ENCODE measurements around the gene CACNA1E.
A peak's percentile ranks its signal among the peaks of the same experiment; 100 is the strongest.

Gene CACNA1E

DNA sequence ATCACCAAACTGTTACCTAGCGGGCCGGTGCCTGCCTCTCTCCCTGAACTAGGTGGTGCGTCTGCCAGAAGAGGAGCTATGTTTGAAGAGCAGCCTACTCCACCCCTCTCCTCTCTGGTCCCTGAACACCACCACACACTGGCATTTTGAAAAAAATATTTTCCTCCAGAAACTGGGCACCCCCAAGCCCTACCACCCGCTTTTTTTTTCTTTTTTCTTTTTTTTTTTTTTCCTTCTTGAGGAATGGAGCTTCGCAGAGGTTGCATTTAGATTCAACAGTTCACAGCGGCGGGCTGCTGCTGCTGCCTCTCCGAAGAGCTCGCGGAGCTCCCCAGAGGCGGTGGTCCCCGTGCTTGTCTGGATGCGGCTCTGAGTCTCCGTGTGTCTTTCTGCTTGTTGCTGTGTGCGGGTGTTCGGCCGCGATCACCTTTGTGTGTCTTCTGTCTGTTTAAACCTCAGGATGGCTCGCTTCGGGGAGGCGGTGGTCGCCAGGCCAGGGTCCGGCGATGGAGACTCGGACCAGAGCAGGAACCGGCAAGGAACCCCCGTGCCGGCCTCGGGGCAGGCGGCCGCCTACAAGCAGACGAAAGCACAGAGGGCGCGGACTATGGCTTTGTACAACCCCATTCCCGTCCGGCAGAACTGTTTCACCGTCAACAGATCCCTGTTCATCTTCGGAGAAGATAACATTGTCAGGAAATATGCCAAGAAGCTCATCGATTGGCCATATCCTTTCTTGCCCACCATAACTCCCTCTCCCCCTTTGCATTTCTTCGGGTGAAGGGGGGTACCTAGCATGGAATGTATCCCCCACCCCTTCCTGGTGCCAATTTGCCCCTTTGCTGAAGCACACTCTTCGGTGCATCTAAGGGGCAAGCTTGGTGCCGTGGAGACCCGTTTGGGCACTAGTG, at the start of gene CACNA1E:
Gene CACNA1E (plus strand): TSS at position 233 of the 911 bp plus-strand sequence. CDS start 228 bp downstream, at position 461.
- peak; percentile 16 for DNase-seq (ENCODE audit: low read depth, low spot score)

DNA sequence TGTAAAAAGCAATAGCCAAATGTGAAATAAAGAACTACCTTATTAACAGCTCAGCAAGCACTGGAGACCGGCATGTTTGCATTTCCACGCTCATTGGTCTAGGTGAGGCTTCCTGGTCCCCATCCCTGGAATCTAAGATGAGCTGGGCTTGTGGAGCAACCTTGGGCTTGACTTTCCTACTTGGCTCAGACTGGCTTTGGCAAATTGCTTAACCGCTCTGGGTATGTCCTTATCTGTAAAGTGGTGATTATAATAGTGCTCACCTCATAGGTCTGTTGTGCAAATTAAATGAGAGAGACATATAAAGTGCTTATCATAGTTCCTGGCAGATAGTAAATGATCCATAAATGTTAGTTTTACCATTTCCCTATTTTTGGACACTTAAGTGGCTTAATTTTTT, 49.4 kb upstream of the CACNA1E start:
- no peak for DNase-seq (ENCODE audit: low read depth, low spot score)

DNA sequence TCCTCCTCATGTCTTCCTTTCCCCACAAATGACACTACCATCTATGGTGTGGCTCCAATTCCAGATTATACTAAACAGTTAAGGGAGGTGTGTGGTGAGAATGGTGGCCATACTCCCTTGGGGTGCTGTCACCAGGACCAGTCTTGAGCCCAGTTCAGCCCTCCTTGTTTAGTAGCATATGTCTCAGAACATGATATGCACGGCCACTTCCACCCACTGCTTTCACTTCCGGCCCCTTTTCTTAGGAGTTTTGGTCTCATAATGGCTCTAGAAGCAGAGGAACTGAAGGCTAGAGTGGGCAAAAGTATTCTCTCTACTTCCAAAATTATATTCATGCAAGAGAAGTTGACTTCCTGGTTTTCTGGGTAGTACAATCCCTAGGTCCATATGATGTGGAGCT, 45.3 kb upstream of the CACNA1E start:
- DNase-seq (ENCODE audit: low read depth, low spot score): no peak

DNA sequence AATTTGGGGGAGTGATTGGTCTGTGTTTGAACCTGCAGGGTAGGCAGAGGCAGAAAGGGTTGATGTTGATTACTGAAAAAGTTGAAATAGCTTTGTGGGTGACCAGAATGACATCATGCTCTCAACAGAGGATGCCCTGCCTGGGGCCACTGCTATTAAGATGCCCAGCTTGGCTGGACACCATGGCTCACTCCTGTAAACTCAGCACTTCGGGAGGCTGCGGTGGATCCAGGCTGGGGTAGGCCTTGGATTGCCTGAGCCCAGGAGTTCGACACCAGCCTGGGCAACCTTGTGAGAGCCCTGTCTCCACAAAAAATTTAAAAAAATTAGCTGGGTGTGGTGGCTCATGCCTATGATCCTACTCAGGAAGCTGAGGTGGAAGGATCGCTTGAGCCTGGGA, 42.8 kb upstream of the CACNA1E start:
- DNase-seq (ENCODE audit: low read depth, low spot score): no peak

DNA sequence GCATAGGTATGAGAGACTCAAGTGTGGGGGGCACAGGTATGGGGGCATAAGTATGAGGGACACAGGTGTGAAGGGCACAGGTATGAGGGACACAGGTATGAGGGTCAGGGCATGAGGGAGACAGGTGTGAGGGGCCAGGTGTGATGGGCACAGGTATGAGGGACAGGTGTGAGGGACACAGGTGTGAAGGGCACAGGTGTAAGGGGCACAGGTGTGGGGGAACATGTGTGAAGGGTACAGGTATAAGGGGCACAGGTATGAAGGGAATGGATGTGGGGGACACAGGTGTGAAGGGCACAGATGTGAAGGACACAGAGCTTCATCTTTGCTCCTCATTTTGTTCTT, 41.2 kb upstream of the CACNA1E start:
- no peak for DNase-seq (ENCODE audit: low read depth, low spot score)

DNA sequence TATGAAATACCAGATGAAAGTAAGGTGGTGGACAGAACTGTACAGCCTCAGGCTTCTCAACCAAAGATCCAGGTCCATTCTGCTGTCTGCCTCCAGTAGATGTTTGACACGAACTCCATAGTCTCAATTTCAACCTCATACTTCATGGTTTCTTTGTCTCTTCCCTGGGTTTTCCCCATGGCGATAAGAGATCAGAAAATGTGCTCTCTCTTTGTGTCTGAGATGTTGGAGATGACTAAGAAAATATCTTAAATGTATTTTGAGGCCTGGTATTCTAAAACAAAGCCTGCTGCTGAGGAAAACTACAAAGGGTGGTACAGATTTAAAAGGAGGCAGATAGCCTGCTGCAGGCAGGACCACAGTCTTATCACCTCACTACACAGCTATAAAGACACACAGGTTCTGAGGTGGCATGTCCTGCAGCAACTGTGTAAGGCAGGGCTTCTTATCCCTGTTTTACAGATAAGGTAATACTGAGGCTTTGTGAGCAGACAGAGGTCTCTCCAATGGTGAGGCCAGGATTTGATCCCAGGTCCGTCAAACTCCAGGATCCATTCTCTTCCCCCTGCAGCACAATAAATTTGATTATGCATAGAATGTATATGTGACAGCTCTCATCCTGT, 40.0 kb upstream of the CACNA1E start:
- no peak for DNase-seq (ENCODE audit: low read depth, low spot score)

DNA sequence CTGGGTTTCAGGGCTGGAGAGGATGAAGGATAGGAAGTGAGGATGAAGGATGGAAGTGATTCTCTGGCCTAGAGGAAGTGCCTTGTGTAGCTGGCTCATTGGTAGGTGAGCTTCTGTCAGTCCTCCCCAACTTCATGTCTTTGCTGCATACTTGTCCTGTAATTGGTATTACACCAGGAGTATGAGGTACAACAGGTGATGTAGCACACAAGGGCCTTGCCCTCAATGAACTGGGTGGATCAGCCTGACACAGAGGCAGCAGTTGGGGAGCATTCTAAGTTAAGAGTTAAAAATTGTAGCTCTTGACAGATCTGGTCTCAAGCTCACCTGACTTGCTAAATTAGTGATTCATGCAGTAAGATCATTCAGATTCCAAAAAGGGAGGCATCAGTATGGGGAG, 37.9 kb upstream of the CACNA1E start:
- DNase-seq (ENCODE audit: low read depth, low spot score): no peak

DNA sequence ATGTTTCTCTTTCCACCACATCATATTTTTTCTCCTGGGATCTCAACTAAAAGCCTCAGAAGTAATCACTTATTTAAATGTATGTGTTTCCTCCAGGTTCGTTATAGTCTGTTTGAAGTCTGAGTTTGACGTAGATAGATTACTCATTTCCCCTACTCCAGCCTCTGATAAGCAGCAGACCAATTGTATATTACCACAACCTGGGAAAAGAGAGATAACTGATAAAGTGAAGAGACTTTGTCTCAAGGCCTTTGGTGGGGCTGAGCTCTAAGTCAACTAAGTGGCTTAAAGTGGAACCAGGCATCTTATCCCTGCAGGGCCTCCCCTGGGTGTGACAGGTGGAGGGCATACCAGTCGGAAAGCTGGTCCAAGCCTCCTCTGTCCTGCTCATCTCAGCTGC, 34.9 kb upstream of the CACNA1E start:
- no peak for DNase-seq (ENCODE audit: low read depth, low spot score)

DNA sequence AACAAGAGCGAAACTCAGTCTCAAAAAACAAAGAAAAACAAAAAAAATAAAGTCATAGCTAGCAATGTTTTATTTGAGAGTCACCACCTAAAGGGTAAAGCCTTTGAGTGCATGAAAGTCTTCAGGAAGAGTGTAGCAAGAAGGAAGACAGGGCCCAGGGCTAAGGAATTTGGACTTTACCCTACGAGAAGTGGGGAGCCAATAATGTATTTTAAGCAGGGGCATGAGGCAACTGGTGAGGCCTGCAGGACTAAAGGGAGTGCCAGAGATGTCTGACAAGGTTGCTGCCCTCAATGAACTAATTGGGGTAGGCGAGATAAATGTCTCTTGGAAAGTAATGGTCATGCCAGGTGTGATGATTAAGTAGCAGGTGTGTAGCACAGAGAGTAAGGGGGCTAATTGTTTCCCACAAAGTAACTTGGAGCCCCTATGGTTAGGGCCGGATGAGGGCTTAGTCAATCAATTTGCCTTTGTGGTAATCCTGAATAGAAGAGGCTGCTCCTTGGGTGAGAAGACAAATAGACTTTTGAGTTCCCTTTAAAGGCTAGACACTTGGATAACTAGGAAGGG, 31.6 kb upstream of the CACNA1E start:
- DNase-seq (ENCODE audit: low read depth, low spot score): no peak

DNA sequence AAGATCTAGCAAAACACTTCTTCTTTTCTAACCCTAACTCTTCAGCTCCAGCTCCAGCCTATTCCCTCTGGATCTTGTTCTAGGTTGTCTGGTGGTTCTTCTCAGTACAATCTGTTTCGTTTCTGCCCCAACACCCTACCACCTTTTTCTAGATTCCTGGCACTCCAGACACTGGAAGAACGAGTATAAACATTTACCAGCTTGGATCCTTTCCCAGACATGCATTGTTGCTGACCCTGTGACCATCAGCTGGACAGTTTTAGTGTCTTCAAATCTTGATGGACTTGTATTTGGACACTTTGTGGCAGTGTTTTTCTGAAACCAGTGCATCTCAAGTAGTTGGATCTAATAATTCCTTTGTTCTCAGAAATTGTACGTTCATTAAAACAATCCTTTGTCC, 30.6 kb upstream of the CACNA1E start:
- DNase-seq (ENCODE audit: low read depth, low spot score): no peak

DNA sequence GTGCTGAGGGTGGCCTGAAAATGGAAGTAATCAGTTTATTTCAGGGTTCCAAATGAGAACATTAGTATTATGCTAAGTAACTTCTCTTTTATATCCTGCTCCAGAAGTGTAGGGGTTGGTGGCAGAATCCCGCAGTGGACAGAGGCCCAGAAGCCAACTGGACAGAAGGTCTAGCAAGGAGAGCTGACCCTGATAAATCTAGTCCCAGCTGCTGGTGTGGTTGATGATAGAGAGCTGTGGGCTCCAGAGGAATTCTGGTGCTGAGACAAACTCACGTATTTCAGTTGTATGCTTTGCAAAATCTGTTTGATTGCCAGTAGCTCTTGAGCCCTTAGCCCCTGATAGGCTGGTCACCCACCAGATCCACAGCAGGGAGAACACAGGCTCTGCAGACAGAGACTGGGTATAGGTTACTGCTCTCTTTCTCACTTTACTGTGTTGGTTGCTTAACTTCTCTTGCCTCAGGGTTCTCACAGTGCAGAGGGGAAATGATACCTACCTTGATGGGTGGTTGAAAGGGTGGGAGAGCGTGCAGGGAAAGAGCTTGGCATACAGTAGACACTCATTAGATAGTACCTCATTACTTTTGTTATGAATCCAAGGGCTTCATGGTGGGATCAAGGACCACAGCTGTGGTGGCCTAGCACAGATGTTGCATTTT, 29.6 kb upstream of the CACNA1E start:
- no peak for DNase-seq (ENCODE audit: low read depth, low spot score)

DNA sequence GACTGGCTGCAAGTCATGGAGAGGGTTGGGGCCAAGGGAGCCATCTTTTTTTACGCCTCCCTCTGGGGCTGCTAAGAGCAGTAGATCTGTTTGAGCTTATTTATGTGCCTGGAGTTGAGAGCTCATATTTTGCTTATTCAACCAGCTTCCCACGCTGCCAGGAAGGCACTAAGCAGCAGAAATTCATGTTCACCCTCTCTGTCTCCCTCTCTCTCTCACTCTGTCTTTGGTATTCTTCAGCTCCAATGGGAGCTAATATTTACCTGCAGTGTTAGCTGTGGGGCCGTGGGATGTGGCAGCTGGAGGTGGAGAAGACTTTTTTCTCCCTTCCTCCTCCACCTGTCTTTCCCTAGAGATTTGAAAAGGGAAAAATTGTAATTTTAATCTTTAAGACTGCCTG, 26.8 kb upstream of the CACNA1E start:
- no peak for DNase-seq (ENCODE audit: low read depth, low spot score)

DNA sequence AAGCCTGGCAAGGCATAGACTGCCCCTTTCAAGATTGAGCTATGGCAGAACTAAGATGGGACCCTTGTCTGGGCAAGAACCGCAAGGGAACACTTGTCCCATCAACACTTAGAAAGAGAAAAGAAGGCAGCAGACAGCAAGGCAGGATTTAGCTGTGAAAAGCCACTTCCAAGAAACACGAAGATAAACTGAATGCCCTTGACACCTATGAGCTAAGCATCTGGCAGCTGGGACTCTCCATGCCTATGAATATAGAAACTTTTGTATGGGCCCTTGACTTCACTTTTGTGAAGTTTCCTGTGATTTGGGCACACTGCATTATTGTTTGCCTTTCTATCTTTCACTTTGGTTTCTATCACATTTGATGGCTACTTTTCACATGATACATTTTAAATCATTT, 24.9 kb upstream of the CACNA1E start:
- DNase-seq (ENCODE audit: low read depth, low spot score): no peak

DNA sequence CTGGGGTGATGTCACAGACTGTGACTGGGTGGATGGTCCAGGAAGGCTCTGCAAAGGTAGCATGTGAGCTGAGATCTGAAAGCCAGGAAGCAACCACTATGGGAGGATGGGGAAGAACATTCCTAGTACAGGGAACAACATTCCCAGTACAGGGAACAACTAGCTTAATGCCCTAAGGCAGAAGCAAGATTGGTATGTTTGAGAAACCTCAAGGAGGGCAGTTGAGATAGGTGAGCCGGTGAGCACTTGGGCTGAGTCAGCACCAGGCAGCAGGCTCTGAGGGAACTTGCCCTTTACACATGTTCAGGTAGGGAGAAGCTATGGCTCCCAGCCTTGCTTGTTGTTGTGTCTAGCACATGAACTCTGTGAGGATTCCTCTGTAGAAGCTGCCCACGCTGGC, 24.2 kb upstream of the CACNA1E start:
- no peak for DNase-seq (ENCODE audit: low read depth, low spot score)

DNA sequence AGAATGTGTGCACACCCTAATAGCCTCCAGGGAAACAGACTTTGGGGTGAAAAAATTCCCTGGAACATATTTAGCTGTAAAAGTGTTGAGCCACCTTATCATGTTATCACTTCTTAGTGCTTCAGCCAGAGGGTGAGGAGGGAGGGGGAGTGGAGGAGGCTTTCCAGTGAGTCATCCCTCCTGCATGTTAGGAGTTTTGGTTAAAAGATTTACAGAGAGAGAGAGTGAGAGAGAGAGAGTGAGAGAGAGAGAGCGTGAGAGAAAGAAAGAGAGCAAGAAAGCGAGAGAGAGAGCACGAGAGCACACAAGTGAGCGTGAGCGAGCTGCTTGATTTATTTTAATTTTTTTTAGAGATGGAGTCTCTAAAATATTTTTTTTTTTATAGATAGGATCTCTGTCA, 13.5 kb upstream of the CACNA1E start:
- DNase-seq (ENCODE audit: low read depth, low spot score): peak; percentile 30

DNA sequence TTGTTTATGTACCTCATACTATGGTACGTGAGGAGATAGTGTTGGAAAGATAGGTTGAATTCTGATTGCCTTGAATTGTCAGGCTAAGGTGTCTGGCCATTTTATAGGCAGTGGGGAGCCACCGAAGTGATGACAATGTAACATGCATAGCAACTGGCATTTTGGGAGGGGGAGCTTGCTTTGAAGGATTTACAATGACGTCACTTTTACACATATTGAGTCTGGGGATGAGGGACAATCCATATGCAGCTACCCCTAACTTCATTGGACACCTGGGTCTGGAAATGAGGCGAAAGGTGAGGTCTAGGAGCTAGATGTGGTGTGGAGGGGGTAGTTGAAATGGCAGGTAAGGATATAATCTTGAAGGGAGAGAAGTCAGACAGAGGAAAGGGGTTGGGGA, 7.7 kb upstream of the CACNA1E start:
- DNase-seq (ENCODE audit: low read depth, low spot score): no peak

DNA sequence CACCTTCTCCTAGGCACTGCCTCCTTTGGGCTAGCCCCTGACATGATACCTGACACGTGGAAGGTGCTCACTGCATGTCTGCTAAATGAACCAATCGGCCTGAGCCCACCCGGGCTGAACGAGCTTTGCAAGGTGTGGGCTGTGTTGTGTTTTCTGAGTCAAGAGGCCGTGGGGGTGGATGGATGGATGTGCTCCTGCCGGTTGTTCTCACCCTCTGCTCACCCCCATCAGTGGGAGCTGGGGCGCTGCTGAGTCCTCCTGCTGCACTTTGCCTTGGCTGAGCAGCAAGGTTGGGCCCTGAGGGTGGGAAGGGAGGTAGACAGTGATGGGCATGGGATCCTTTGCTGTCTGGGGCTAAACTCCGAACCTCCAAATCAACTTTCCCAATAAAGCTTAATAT, 6.7 kb upstream of the CACNA1E start:
- no peak for DNase-seq (ENCODE audit: low read depth, low spot score)

DNA sequence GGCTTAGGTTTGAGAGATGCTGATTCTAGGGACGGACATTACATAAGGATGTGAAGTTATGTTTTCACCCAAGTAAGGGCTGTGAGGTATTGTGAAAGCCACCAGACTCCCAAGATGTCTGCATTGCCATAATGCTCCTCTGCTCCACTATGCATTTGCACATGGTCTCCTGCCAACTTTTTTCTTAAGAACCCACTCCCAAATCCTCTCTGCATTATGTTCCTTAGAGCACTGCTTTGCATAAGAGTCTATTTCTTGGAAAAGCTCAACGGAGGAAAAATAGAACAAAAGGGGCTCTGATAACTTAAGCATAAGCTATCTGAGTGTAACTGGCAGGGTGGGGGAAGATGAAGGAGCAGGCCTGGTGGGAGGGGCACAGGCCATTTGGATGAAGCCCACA, 5.0 kb upstream of the CACNA1E start:
- no peak for DNase-seq (ENCODE audit: low read depth, low spot score)

DNA sequence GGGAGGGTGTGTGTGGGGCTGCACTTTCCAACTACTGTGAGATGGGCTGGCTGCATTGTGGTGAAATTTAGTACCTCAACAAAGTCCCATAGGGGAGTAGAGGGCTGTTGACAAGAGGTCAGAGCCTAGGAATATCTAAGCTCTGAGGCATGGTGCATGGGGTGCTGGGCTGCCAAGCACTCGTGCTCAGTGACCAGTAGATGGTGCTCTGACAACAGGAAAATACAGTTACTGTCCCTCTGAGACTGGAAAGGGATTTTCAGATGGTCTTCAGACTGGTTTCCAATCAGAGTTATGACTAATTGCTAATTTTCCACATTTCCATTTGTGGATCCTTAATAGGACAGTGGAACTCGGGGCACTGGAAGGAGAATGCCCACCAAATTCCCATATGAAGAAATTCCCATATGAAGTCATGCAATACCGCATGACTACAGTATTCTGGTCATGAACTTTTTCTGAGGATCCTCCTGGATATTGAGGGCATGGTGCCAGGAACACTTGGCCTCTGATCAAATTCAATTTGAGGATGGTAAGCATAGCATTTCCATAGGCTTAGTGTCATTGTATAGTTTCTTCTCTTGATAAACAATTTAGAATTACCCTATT, 4.1 kb upstream of the CACNA1E start:
- DNase-seq (ENCODE audit: low read depth, low spot score): peak; percentile 56

DNA sequence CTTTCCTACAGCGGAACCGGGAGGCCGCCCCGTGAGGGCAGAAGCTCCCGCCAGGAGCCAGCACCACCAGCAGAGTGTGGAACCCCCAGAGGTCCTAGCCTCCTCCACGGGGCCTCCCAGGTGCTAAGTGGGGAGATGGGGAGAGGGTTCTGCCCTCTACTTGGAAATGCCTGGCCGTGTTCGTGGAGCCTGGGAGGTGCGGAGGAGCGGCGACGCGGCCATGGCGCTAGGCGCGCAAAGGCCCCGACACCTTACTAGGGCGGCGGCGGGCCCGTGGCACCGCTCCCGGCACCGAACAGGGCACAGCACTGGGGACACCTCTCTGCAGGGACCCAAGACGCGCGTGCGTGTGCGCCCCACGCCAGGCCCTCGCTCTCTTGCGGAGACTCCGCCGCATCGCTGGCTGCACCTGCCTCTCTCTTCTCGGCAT, 1.3 kb upstream of the CACNA1E start:
- peak; percentile 10 for DNase-seq (ENCODE audit: low read depth, low spot score)

DNA sequence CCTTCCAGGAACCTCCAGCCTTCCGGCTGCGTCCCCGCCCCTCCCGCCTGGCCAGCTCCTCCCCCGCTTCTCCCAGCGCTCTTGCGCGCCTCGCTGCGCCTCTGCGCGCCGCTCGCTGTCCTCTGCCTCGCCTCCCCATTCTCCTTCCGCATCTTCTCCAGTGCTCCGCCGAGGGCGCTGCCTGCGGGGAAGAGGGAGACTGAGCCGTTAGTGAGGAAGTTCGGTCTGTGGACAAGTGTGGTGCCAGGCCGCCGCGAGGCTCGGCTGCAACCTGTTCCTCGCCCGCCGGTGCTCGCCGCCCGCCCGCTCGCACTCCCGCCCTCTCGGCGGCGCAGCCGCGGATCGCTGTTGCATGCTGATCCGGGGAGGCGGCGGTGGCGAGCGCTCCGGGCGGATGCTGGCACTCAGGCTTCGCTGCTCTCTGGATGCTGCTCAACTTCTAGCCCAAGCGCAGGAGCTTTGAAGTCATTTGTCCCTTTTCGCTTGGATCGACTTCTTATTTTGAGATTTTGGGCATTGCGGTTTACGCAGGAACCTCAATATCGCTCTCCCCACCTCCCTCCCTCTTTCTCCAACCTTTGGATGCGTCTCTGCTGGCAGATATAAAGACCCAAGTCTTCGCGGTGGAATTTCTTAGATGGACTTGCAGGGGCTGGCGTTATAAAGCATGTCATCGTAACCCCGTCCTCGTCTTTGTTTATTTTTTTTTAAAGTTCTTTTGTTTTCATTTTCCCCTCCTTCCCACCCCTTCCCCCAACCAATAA, 614 bp upstream of the CACNA1E start:
- DNase-seq (ENCODE audit: low read depth, low spot score): peak; percentile 79
